Heart left ventricle (tissue), 13 donors: ENCODE results near the gene SPOCK1.

ENCODE experiments used
- POLR2A ChIP-seq, 2 donors: fragments of 450-650 bp; IDR thresholded peaks; one replicate each; pipeline ENCODE4 v1.6.1; 2017; ENCODE audit warnings: antibody characterized with exemption in 2 of 2, mild to moderate bottlenecking in 2 of 2, moderate library complexity in 2 of 2
- TF ChIP-seq, protein P1 (sequence below), 12 donors: fragments of 200-600 bp; sonication (generic) in 4 of 12; IDR thresholded peaks; one replicate each; pipeline versions ENCODE4 v1.5.0 to v1.8.0; 2018 to 2022; ENCODE audit warnings: antibody characterized with exemption in 12 of 12, mild to moderate bottlenecking in 5 of 12
- donor health status: ischemic (EF 13 %, LVEDD 7.1; RV severe dilation, severe dysfunction).
- donor health status: DM: no; HTN: yes; CAD: no.
- donor health status: DM: no; HTN: no; CAD: no.
- donor health status: ischemic (EF 25% LVEDD 6.9; RV normal size, moderate dysfunction).
- donor health status: ischemic (EF 25% LVEDD 5.7; RV mildly dilated, moderate dysfunction).
- donor health status: ischemic (EF 35%, LVEDD 5.7; RV mildly dilated, moderate dysfunction).
- donor health status: nonischemic (EF 11% LVEDD 7.7; RV severe dilation, severe dysfunction).
- donor health status: DM: yes; HTN: yes; CAD: no.
- donor health status: PGD.
- donor health status: ischemic (EF 29% LVEDD 5.4; RV normal size, mild dysfunction).
- donor health status: nonischemic (EF 23%, LVEDD 6.1; RV moderate dilation, normal function).

DNA sequence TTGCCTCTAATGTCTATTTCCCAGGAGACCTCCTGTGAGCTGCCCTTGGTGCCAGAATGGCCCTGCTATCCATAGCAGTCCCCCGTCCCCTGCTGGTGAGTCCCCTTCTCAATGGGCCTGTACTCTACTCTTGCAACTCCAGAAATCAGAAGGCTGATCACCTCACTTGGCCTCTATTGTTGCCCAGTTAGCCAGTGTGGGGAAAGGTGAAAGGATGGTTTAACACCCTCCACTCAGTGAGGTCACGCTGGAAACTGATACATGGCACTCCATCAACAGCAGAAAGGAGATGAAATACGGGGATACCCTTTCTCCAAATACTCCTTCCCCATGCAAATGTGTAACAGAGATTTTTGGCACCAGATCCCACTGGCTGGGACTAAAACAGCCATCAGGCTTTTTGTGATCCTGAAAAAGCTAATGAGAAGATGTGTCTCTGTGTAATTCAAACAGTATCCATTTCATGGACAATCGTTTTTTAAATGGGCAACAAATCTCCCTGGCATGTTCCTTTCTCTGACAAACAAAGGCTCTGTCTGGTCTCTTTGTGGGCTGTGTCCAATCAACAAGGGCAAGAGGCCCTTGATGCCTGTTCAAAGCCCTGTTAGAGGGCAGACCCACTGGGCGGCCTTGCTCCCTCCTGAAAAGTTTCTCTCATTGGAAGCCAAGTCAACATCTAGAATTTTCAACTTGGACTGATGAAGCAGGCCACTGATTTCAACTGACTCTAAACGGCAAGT lies 343.7 kb downstream of the SPOCK1 start:
- TF ChIP-seq POLR2A (IDR thresholded peaks at IDR 0.05): no peak
- TF ChIP-seq, protein P1, sequence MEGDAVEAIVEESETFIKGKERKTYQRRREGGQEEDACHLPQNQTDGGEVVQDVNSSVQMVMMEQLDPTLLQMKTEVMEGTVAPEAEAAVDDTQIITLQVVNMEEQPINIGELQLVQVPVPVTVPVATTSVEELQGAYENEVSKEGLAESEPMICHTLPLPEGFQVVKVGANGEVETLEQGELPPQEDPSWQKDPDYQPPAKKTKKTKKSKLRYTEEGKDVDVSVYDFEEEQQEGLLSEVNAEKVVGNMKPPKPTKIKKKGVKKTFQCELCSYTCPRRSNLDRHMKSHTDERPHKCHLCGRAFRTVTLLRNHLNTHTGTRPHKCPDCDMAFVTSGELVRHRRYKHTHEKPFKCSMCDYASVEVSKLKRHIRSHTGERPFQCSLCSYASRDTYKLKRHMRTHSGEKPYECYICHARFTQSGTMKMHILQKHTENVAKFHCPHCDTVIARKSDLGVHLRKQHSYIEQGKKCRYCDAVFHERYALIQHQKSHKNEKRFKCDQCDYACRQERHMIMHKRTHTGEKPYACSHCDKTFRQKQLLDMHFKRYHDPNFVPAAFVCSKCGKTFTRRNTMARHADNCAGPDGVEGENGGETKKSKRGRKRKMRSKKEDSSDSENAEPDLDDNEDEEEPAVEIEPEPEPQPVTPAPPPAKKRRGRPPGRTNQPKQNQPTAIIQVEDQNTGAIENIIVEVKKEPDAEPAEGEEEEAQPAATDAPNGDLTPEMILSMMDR (IDR thresholded peaks at IDR 0.05): no peak
